Measurements from ENCODE around the gene BBS12. TPM values are rescaled to one million over a fixed set of nuclear protein-coding genes. Genes with fewer than 3 reads are reported as not detected.

BBS12 gene
- total and polyA plus RNA-seq, 8 donors = 0.68 to 2.7 (median 1.2) TPM

GRCh38 chr4:122749704-122750454, 17.4 kb downstream of the BBS12 start:
- intact Hi-C loops (cut with DNase I) = loop anchor here in 1 of 3 donors (10.0 kb wide), 1 partner anchor 185 kb away; no protein-coding TSS in a partner anchor
- FAIRE-seq = no peak
- Histone ChIP-seq H3K4me3 (no peak overlapping the region), H3K27ac (no peak overlapping the region), H3K9me3 (no peaks in the 10 kb centered on the region), H3K36me3 (no peaks in the 10 kb centered on the region), H3K27me3 (no peaks in the 10 kb centered on the region), H3K4me1 (no peaks in the 10 kb centered on the region)
- DNase-seq = no peak
- no peak for ATAC-seq
- WGBS, 2 donors = 71 to 78% methylated on average over 5 of the region's 5 CpGs
- TF ChIP-seq, protein P1, sequence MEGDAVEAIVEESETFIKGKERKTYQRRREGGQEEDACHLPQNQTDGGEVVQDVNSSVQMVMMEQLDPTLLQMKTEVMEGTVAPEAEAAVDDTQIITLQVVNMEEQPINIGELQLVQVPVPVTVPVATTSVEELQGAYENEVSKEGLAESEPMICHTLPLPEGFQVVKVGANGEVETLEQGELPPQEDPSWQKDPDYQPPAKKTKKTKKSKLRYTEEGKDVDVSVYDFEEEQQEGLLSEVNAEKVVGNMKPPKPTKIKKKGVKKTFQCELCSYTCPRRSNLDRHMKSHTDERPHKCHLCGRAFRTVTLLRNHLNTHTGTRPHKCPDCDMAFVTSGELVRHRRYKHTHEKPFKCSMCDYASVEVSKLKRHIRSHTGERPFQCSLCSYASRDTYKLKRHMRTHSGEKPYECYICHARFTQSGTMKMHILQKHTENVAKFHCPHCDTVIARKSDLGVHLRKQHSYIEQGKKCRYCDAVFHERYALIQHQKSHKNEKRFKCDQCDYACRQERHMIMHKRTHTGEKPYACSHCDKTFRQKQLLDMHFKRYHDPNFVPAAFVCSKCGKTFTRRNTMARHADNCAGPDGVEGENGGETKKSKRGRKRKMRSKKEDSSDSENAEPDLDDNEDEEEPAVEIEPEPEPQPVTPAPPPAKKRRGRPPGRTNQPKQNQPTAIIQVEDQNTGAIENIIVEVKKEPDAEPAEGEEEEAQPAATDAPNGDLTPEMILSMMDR (IDR thresholded peaks at IDR 0.05) = no peak

- no peak for ATAC-seq
- DNase-seq = no peak
- Histone ChIP-seq H3K27ac (no peak overlapping the region), H3K27me3 (no peaks in the 10 kb centered on the region), H3K36me3 (no peaks in the 10 kb centered on the region), H3K9me3 (no peaks in the 10 kb centered on the region), H3K4me1 (no peaks in the 10 kb centered on the region), H3K4me3 (no peak overlapping the region)
- FAIRE-seq = no peak
- TF ChIP-seq, protein P1 (IDR thresholded peaks at IDR 0.05) = no peak
- 30 to 39% methylated on average over 4 of the region's 4 CpGs for WGBS, 2 donors
- intact Hi-C loops (cut with DNase I) = loop anchor here in 1 of 3 donors (10.0 kb wide), 1 partner anchor 179 kb away; no protein-coding TSS in a partner anchor
Observed at GRCh38 chr4:122755675-122756074, 23.2 kb downstream of the BBS12 start.

GRCh38 chr4:122758033-122758432, 25.5 kb downstream of the BBS12 start:
- H3K4me3 ChIP-seq = no peak overlapping the region
- WGBS, 2 donors = 11 to 16% methylated on average over 2 of the region's 2 CpGs
- H3K9me3 ChIP-seq = no peaks in the 10 kb centered on the region
- no peaks in the 10 kb centered on the region for H3K27me3 ChIP-seq
- H3K27ac ChIP-seq = no peak overlapping the region
- TF ChIP-seq, protein P1 (IDR thresholded peaks at IDR 0.05) = peak; percentile 52 to 62 (median 58)
- intact Hi-C loops (cut with DNase I) = loop anchor here in 1 of 3 donors (10.0 kb wide), 1 partner anchor 177 kb away; no protein-coding TSS in a partner anchor
- H3K4me1 ChIP-seq = no peaks in the 10 kb centered on the region
- peak in 3 of 4 donors; percentile 63 to 70 (median 65) for ATAC-seq
- no peak for DNase-seq
- H3K36me3 ChIP-seq = no peaks in the 10 kb centered on the region
- peak; percentile 98 for FAIRE-seq

GRCh38 chr4:122759639-122760310, 27.3 kb downstream of the BBS12 start:
- Histone ChIP-seq H3K9me3 (no peaks in the 10 kb centered on the region), H3K27me3 (no peaks in the 10 kb centered on the region), H3K4me3 (no peak overlapping the region), H3K36me3 (no peaks in the 10 kb centered on the region), H3K4me1 (no peaks in the 10 kb centered on the region), H3K27ac (no peak overlapping the region)
- TF ChIP-seq, protein P1 (IDR thresholded peaks at IDR 0.05) = no peak
- DNase-seq = no peak
- 47 to 55% methylated on average over 3 of the region's 3 CpGs for WGBS, 2 donors
- no peak for ATAC-seq
- FAIRE-seq = no peak
- intact Hi-C loops (cut with DNase I) = loop anchor here in 2 of 3 donors (10.0 kb wide), 2 partner anchors 145 to 175 kb away; no protein-coding TSS in a partner anchor

All from pancreas (tissue), 10 donors.